Measurements from ENCODE around the gene MCC.

DNA sequence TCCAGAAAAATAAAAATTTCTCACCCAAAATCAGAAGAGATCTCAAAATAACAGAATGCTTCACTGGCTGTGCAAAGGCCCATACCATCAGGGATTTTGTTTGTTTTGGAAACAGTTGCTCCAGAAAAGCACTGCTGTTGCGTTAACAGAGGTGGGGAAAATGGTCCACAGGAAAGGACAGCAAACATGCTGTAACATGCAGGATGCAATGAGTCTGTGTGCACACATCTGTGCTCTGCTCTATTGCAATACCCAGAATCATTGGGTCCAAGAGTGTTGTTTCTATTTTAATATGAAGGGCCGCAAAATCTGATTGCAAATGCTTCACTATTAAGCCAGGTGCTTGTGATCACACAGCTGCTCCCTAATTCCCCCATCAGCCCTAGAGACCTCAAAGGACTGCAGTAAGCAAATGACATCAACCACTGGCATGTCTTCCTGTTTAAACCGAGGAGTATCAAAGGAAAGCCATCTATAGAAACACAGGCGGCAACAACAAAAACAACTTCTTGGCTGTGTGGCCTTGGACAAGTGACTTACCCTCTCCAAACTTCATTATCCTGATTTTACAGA is 370.6 kb downstream of the MCC start:
- TF ChIP-seq, protein P1, sequence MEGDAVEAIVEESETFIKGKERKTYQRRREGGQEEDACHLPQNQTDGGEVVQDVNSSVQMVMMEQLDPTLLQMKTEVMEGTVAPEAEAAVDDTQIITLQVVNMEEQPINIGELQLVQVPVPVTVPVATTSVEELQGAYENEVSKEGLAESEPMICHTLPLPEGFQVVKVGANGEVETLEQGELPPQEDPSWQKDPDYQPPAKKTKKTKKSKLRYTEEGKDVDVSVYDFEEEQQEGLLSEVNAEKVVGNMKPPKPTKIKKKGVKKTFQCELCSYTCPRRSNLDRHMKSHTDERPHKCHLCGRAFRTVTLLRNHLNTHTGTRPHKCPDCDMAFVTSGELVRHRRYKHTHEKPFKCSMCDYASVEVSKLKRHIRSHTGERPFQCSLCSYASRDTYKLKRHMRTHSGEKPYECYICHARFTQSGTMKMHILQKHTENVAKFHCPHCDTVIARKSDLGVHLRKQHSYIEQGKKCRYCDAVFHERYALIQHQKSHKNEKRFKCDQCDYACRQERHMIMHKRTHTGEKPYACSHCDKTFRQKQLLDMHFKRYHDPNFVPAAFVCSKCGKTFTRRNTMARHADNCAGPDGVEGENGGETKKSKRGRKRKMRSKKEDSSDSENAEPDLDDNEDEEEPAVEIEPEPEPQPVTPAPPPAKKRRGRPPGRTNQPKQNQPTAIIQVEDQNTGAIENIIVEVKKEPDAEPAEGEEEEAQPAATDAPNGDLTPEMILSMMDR (IDR thresholded peaks at IDR 0.05) = no peak
- TF ChIP-seq POLR2A (IDR thresholded peaks at IDR 0.05) = no peak

All from uterus (tissue), 2 donors.